Measurements from ENCODE around the gene DCANP1. TPM values are rescaled to one million over a fixed set of nuclear protein-coding genes. Genes with fewer than 3 reads are reported as not detected.

Gene DCANP1
- total RNA-seq, 1 experiment from 2014 or later, result not detected

Small RNA genes lying within 50 kb of the gene (small RNA-seq; reads per million reads assigned to genes)
- gene DCANP1, result not detected

Other genes starting within 250 kb of the DCANP1 start
- 311 and 355 TPM in 2 replicates for gene MACROH2A1, start 48.1 kb downstream of the DCANP1 start, total RNA-seq (2014; rRNA removed; shearing (Covaris generic))
- gene TIFAB, start 5.0 kb upstream of the DCANP1 start, total RNA-seq (2014; rRNA removed; shearing (Covaris generic)), result not detected in 2 replicates
- gene NEUROG1, start 88.6 kb upstream of the DCANP1 start, total RNA-seq (2014; rRNA removed; shearing (Covaris generic)), result not detected in 2 replicates
- gene CXCL14, start 131.6 kb upstream of the DCANP1 start, total RNA-seq (2014; rRNA removed; shearing (Covaris generic)), result not detected in 2 replicates